ENCODE measurements around the gene KCNJ4. TPM values are rescaled to one million over a fixed set of nuclear protein-coding genes. Genes with fewer than 3 reads are reported as not detected.
"Not testable (repeated sequence)": the region's sequence is repeated elsewhere in the genome, so short reads cannot be mapped to it uniquely, and the experiment has no call there.

KCNJ4 gene
- total RNA-seq, 2 donors from 2014 or later, result not detected

- H3K27ac Mint-ChIP-seq, result no peak overlapping the region
- DNase-seq, result peak; percentile 80 to 82 (median 82)
- no peaks in the 10 kb centered on the region for H3K36me3 Mint-ChIP-seq (ENCODE audit: low read depth)
- H3K4me3 Mint-ChIP-seq, result peak overlapping the region; percentile 88
- H3K9me3 ChIP-seq (ENCODE audit: control insufficient read depth, low read length, poor library complexity, severe bottlenecking), result no peaks in the 10 kb centered on the region
- peaks cover 9% of the 10 kb centered on the region for H3K27me3 Mint-ChIP-seq
- peak; percentile 81 for ATAC-seq
- H3K4me1 Mint-ChIP-seq, result peaks cover 21% of the 10 kb centered on the region
These were observed 56.2 kb downstream of the KCNJ4 start for GRCh38 chr22:38398609-38399461.

DNA sequence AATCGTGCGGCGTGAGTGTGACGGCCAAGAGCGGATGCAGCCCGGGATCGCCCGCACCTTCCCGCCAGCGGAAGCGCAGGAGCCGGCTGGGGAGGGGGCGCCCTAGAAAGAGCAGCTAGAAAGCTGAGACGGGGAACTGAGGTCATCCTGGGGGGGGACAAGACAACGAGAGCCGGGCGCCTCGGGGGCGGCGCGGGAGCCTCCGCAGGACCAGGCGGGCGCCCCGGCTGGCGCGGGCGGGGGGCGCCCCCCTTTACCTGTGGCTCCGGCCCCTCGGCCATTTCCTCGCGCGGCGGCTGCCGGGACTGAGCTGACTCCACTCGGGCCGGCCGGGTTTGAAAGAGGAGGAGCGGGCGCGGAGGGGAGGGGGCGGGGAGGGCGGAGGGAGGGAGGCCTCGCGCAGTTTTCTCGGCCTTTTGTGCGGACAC is 56.8 kb downstream of the KCNJ4 start:
- ATAC-seq (peak; percentile 34), DNase-seq (peak in 2 of 3 donors; percentile 28 to 36)
- H3K27me3 Mint-ChIP-seq; H3K36me3 Mint-ChIP-seq (ENCODE audit: low read depth); H3K9me3 ChIP-seq (ENCODE audit: control insufficient read depth, low read length, poor library complexity, severe bottlenecking); H3K27ac Mint-ChIP-seq: not testable (repeated sequence)
- peak overlapping the region; percentile 88 for H3K4me3 Mint-ChIP-seq
- H3K4me1 Mint-ChIP-seq, result peaks cover 22% of the 10 kb centered on the region

- Mint-ChIP-seq H3K4me3 (peak overlapping the region; percentile 88), H3K27me3 (peaks cover 9% of the 10 kb centered on the region), H3K36me3 (ENCODE audit: low read depth) (no peaks in the 10 kb centered on the region), H3K27ac (peak overlapping the region; percentile 90), H3K4me1 (peaks cover 26% of the 10 kb centered on the region)
- no peaks in the 10 kb centered on the region for H3K9me3 ChIP-seq (ENCODE audit: control insufficient read depth, low read length, poor library complexity, severe bottlenecking)
- peak; percentile 15 for ATAC-seq
- DNase-seq, result peak in 2 of 3 donors; percentile 26 to 30
These were observed 57.6 kb downstream of the KCNJ4 start for GRCh38 chr22:38397189-38398085.

DNA sequence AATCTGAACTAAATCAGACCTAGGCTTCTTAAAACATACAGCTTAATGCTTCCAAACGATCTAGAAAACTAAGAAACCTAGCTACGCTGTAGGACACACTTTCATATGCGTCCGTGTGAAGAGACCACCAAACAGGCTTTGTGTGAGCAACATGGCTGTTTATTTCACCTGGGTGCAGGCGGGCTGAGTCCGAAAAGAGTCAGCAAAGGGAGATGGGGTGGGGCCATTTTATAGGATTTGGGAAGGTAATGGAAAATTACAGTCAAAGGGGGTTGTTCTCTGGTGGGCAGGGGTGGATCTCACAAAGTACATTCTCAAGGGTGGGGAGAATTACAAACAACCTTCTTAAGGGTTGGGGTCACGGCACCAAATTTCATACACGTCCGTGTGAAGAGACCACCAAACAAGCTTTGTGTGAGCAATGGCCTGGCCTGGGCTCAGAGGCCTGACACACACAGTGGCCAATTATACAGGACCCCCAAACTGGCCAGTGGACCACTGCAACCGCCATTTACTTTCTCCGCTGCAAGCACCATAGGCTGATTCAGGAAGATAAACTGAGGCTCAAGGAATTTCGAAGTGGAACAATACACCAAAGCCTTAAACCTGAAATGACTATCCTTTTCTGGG is 58.4 kb downstream of the KCNJ4 start:
- Mint-ChIP-seq H3K4me1 (peaks cover 27% of the 10 kb centered on the region), H3K27ac (peak overlapping the region; percentile 90), H3K4me3 (peak overlapping the region; percentile 88)
- H3K9me3 ChIP-seq (ENCODE audit: control insufficient read depth, low read length, poor library complexity, severe bottlenecking); H3K27me3 Mint-ChIP-seq; ATAC-seq; DNase-seq; H3K36me3 Mint-ChIP-seq (ENCODE audit: low read depth): not testable (repeated sequence)

DNA sequence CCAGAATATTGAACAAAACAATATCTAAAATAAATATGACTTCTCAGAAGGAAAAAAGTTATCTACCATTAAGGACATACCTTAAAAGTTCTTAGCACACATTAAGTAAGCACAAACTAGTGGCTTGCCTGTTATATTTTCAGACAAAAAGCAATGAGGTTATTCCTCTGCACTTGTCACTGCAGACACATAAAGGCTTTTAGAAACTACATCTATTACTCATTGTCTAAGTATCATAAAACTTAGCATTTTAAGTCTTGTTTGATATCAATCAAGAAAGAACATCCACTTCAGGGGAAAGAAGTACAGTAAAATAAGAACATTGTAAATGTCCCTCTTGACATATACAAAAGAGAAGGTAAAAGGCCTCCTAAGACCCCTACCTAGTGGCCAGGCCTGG is 59.1 kb downstream of the KCNJ4 start:
- Mint-ChIP-seq H3K27ac (peak overlapping the region; percentile 90), H3K4me3 (peak overlapping the region; percentile 88), H3K4me1 (peaks cover 31% of the 10 kb centered on the region)
- not testable (repeated sequence) for H3K9me3 ChIP-seq (ENCODE audit: control insufficient read depth, low read length, poor library complexity, severe bottlenecking); DNase-seq; H3K36me3 Mint-ChIP-seq (ENCODE audit: low read depth); H3K27me3 Mint-ChIP-seq
- peak; percentile 16 for ATAC-seq

DNA sequence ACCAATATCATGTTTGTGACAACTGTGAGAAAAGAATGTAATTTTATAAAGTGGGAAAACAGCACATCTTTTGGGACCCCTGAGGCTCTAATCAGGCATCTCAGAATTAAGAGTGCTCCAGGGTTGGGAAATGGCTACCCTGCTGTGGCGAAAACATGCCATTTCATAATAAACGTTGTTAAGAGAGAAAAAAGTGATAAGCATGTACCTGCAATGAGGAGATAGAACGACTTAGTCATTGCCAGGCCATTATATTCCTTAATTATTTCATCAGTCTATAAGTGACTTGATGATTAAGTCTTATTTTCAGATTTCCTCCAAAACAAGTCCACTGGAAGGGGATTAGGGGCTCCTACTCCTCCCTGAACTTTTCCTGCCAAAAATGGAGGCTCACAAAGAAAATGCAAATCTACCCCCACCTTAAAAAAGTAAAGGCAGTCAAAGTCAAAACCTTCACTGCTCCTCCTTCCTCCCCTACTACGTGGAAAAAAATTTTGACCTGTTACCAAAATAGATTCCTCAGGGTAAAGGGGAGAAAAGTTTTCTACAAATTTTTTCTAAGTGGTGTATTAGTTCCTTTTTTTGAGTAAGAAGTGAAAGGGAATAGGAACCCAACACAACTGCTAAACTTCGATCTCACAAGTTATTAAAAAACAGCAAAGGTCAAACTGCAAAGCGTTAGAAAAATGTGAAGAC is 59.9 kb downstream of the KCNJ4 start:
- Mint-ChIP-seq H3K4me1 (peaks cover 38% of the 10 kb centered on the region), H3K4me3 (peak overlapping the region; percentile 31), H3K27ac (peak overlapping the region; percentile 90)
- not testable (repeated sequence) for H3K9me3 ChIP-seq (ENCODE audit: control insufficient read depth, low read length, poor library complexity, severe bottlenecking); H3K36me3 Mint-ChIP-seq (ENCODE audit: low read depth); DNase-seq; H3K27me3 Mint-ChIP-seq; ATAC-seq

- DNase-seq; H3K4me3 Mint-ChIP-seq; H3K36me3 Mint-ChIP-seq (ENCODE audit: low read depth); H3K9me3 ChIP-seq (ENCODE audit: control insufficient read depth, low read length, poor library complexity, severe bottlenecking); H3K27me3 Mint-ChIP-seq: not testable (repeated sequence)
- peak; percentile 59 for ATAC-seq
- peak overlapping the region; percentile 78 for H3K27ac Mint-ChIP-seq
- peaks cover 27% of the 10 kb centered on the region for H3K4me1 Mint-ChIP-seq
These were observed 65.6 kb downstream of the KCNJ4 start for GRCh38 chr22:38389428-38389818.

DNA sequence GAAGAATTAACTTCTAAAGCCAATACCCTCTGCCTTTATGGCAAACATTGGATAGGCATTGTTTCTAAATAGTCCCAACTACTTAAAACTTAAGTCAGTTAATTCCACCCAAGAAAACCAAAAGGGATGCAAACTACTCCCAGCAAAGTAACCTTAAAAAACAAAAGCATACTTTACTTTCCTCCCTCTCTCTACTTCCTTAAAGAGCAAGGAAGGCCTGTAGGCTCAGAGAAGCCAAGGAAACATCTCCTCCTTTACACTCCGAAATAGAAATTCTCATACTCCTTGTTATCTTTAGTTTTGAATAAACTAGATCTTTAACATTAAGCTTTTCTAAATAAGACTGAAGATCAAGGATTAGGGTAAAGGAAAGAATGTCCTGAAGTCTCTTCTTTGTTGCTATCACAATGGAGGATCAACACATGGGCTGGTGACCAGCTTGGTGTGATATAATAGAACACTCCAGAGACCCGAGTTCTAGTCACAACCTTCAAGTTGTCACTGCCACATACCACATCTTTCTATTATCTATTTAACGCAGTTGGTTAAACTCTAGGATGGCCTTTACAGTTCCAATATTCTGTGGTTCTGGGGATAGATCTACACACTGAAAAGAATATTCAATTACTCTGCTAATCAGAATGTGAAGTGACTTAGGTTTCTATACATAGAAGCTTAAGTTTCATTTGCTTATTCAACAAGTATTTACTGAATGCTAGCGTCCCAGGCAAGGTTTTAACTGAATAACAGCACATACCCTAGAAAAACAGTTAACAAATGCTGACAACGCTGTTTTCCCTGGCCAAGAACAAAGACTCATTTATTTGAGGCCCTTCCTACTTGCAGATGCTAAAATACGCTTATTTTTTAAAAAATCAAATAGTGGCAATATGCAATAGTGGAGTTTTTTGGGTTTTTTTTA is 66.2 kb downstream of the KCNJ4 start:
- H3K9me3 ChIP-seq (ENCODE audit: control insufficient read depth, low read length, poor library complexity, severe bottlenecking); H3K27me3 Mint-ChIP-seq; DNase-seq; H3K4me3 Mint-ChIP-seq; H3K36me3 Mint-ChIP-seq (ENCODE audit: low read depth): not testable (repeated sequence)
- peak; percentile 30 for ATAC-seq
- H3K27ac Mint-ChIP-seq, result peak overlapping the region; percentile 78
- H3K4me1 Mint-ChIP-seq, result peaks cover 24% of the 10 kb centered on the region

GRCh38 chr22:38386918-38387317 is 68.1 kb downstream of the KCNJ4 start:
- ATAC-seq, result peak; percentile 40
- H3K36me3 Mint-ChIP-seq (ENCODE audit: low read depth); DNase-seq; H3K27me3 Mint-ChIP-seq; H3K9me3 ChIP-seq (ENCODE audit: control insufficient read depth, low read length, poor library complexity, severe bottlenecking): not testable (repeated sequence)
- peak overlapping the region; percentile 62 for H3K4me3 Mint-ChIP-seq
- peaks cover 27% of the 10 kb centered on the region for H3K4me1 Mint-ChIP-seq
- peak overlapping the region; percentile 88 for H3K27ac Mint-ChIP-seq

- Mint-ChIP-seq H3K36me3 (ENCODE audit: low read depth) (peaks cover 3% of the 10 kb centered on the region), H3K27me3 (no peaks in the 10 kb centered on the region), H3K4me3 (no peak overlapping the region), H3K27ac (peak overlapping the region; percentile 39), H3K4me1 (peaks cover 15% of the 10 kb centered on the region)
- ATAC-seq, result no peak
- no peaks in the 10 kb centered on the region for H3K9me3 ChIP-seq (ENCODE audit: control insufficient read depth, low read length, poor library complexity, severe bottlenecking)
- no peak for DNase-seq
These were observed 71.6 kb downstream of the KCNJ4 start for GRCh38 chr22:38383417-38383816.

- peaks cover 12% of the 10 kb centered on the region for H3K4me1 Mint-ChIP-seq
- H3K36me3 Mint-ChIP-seq (ENCODE audit: low read depth); ATAC-seq; H3K9me3 ChIP-seq (ENCODE audit: control insufficient read depth, low read length, poor library complexity, severe bottlenecking); DNase-seq; H3K27ac Mint-ChIP-seq; H3K4me3 Mint-ChIP-seq; H3K27me3 Mint-ChIP-seq: not testable (repeated sequence)
These were observed 73.6 kb downstream of the KCNJ4 start for GRCh38 chr22:38381371-38381770.
